Keratinocyte (primary cell): Measurements from ENCODE around the gene PLAC1. TPM values are rescaled to one million over a fixed set of nuclear protein-coding genes. Genes with fewer than 3 reads are reported as not detected.

ENCODE experiments used
- DNase-seq: peaks from one replicate; pipeline ENCODE4 v3.0.0-alpha.2; 2011; ENCODE audit warnings: low read depth, missing footprints, low spot score
- FAIRE-seq: peaks from 2 replicates; lab custom pipeline; 2011; peaks lifted over from hg19 to GRCh38; lab: Jason Lieb, UNC
- H2AFZ ChIP-seq: 2 replicates; pipeline ENCODE4 v1.6.0; 2012; ENCODE audit warnings: low read length, control low read depth, inconsistent platforms; ENCODE audit not compliant: control insufficient read depth
- H3K27ac ChIP-seq: 2 replicates; pipeline ENCODE4 v1.5.1; 2011; ENCODE audit warnings: low read length; ENCODE audit not compliant: control insufficient read depth, insufficient read depth
- H3K27me3 ChIP-seq: 3 replicates; pipeline ENCODE4 v1.6.0; 2011; ENCODE audit warnings: low read length; ENCODE audit not compliant: control insufficient read depth, insufficient read depth; ENCODE audit errors: extremely low read depth
- H3K36me3 ChIP-seq, 2 experiments: 2 replicates in 1 of 2; 3 replicates in 1 of 2; pipeline ENCODE4 v1.5.1; 2011; ENCODE audit warnings: low read length in 2 of 2, mild to moderate bottlenecking in 1 of 2; ENCODE audit not compliant: control insufficient read depth in 2 of 2, insufficient read depth in 2 of 2; ENCODE audit errors: extremely low read depth in 1 of 2
- H3K4me1 ChIP-seq: 3 replicates; pipeline ENCODE4 v1.5.1; 2011; ENCODE audit warnings: low read length; ENCODE audit not compliant: control insufficient read depth, insufficient read depth; ENCODE audit errors: extremely low read depth
- H3K4me2 ChIP-seq: 3 replicates; pipeline ENCODE4 v1.6.0; 2011; ENCODE audit warnings: low read depth, low read length; ENCODE audit not compliant: control insufficient read depth, insufficient read depth; ENCODE audit errors: extremely low read depth
- H3K4me3 ChIP-seq, 3 experiments: fragments of 200-600 bp in 1 of 3; sonication (generic) in 1 of 3; 2 replicates in 2 of 3; 3 replicates in 1 of 3; pipeline ENCODE4 v1.5.1; 2011 to 2016; ENCODE audit warnings: low read length in 3 of 3, mild to moderate bottlenecking in 3 of 3, control low read depth in 2 of 3, inconsistent platforms in 1 of 3, low read depth in 1 of 3, mixed read lengths in 1 of 3, mixed run types in 1 of 3, moderate library complexity in 1 of 3; ENCODE audit not compliant: control insufficient read depth in 2 of 3, insufficient read depth in 2 of 3; ENCODE audit errors: extremely low read depth in 1 of 3
- H3K79me2 ChIP-seq: 2 replicates; pipeline ENCODE4 v1.6.0; 2012; ENCODE audit warnings: low read length; ENCODE audit not compliant: control insufficient read depth, insufficient read depth
- H3K9ac ChIP-seq: 3 replicates; pipeline ENCODE4 v1.6.0; 2011; ENCODE audit warnings: low read length; ENCODE audit not compliant: control insufficient read depth, insufficient read depth; ENCODE audit errors: extremely low read depth
- H3K9me1 ChIP-seq: 3 replicates; pipeline ENCODE4 v1.6.0; 2011; ENCODE audit warnings: low read length; ENCODE audit not compliant: control insufficient read depth, insufficient read depth; ENCODE audit errors: extremely low read depth
- H3K9me3 ChIP-seq: 2 replicates; pipeline ENCODE4 v1.5.1; 2012; ENCODE audit warnings: low read depth, low read length; ENCODE audit not compliant: control insufficient read depth
- H4K20me1 ChIP-seq: 3 replicates; pipeline ENCODE4 v1.6.0; 2011; ENCODE audit warnings: low read length; ENCODE audit not compliant: control insufficient read depth, insufficient read depth; ENCODE audit errors: extremely low read depth
- EZH2 ChIP-seq: IDR thresholded peaks from one replicate; pipeline ENCODE4 v1.6.1; 2012; ENCODE audit warnings: inconsistent platforms, mild to moderate bottlenecking, low read length, moderate library complexity
- dilution Hi-C: fragments of 300-500 bp; cut with MboI; formaldehyde crosslinking; loops from one replicate; pipeline ENCODE4 v1.7.0; 2020; ENCODE audit warnings: low sequenced_read_pairs; ENCODE audit not compliant: extremely low pct_ligation_motif_present
- polyA plus RNA-seq, 5 experiments: library from polyadenylated mRNA; depleted of rRNA in 3 of 5; stranded (reverse) in 3 of 5; stranded (forward) in 1 of 5; unstranded in 1 of 5; fragments of >200 nt; gene quantifications; 1 replicate in 1 of 5; 2 replicates in 3 of 5; 3 replicates in 1 of 5; pipeline versions ENCODE4 v1.2.1 to v1.2.3, GENCODE V29; 2011 to 2012; ENCODE audit warnings: missing spikeins in 2 of 5, low read depth in 1 of 5, low replicate concordance in 1 of 5
- TF ChIP-seq, protein P1 (sequence below), 3 experiments: IDR thresholded peaks in 1 of 3; conservative IDR thresholded peaks in 1 of 3; optimal IDR thresholded peaks in 1 of 3; 2 replicates in 2 of 3; 3 replicates in 1 of 3; pipeline versions ENCODE3 to v1.5.1; 2011; ENCODE audit warnings: low read length in 3 of 3, mild to moderate bottlenecking in 3 of 3, moderate library complexity in 2 of 3, control low read depth in 1 of 3, inconsistent platforms in 1 of 3; ENCODE audit not compliant: insufficient read depth in 2 of 3; ENCODE audit errors: extremely low read depth in 1 of 3

Gene PLAC1
- polyA plus RNA-seq, 1 donor (not counting 4 experiments of a cell fraction or from before 2014, with no cell fraction given) = 8.5 TPM

- no peaks in the 10 kb centered on the region for H3K36me3 ChIP-seq
- dilution Hi-C loops = no loop called here
- peak overlapping the region; percentile 26 for H3K4me2 ChIP-seq
- H3K9me3 ChIP-seq = no peaks in the 10 kb centered on the region
- no peak overlapping the region for H3K9ac ChIP-seq
- H3K4me1 ChIP-seq = peaks cover 53% of the 10 kb centered on the region
- DNase-seq (no peak), FAIRE-seq (peak; percentile 63)
- peak overlapping the region; percentile 27 for H3K27ac ChIP-seq
- no peak overlapping the region for H3K4me3 ChIP-seq
- no peaks in the 10 kb centered on the region for H4K20me1 ChIP-seq
- H3K27me3 ChIP-seq = no peaks in the 10 kb centered on the region
- TF ChIP-seq EZH2 = no peak
- TF ChIP-seq, protein P1, sequence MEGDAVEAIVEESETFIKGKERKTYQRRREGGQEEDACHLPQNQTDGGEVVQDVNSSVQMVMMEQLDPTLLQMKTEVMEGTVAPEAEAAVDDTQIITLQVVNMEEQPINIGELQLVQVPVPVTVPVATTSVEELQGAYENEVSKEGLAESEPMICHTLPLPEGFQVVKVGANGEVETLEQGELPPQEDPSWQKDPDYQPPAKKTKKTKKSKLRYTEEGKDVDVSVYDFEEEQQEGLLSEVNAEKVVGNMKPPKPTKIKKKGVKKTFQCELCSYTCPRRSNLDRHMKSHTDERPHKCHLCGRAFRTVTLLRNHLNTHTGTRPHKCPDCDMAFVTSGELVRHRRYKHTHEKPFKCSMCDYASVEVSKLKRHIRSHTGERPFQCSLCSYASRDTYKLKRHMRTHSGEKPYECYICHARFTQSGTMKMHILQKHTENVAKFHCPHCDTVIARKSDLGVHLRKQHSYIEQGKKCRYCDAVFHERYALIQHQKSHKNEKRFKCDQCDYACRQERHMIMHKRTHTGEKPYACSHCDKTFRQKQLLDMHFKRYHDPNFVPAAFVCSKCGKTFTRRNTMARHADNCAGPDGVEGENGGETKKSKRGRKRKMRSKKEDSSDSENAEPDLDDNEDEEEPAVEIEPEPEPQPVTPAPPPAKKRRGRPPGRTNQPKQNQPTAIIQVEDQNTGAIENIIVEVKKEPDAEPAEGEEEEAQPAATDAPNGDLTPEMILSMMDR (optimal IDR thresholded peaks at IDR 0.05 in 1 of 3, IDR thresholded peaks at IDR 0.05 in 1 of 3, conservative IDR thresholded peaks at IDR 0.05 in 1 of 3; ENCODE audit: extremely low read depth in 1 of 3, insufficient read depth in 2 of 3, low read length in 3 of 3) = no peak
- no peaks in the 10 kb centered on the region for H3K9me1 ChIP-seq
- no peak overlapping the region for H2AFZ ChIP-seq
- no peaks in the 10 kb centered on the region for H3K79me2 ChIP-seq
These were observed 30.6 kb upstream of the PLAC1 start for GRCh38 chrX:134688839-134689238.

GRCh38 chrX:134688031-134688823, 30.0 kb upstream of the PLAC1 start:
- dilution Hi-C loops = no loop called here
- Histone ChIP-seq H4K20me1 (no peaks in the 10 kb centered on the region), H3K79me2 (no peaks in the 10 kb centered on the region), H3K9me1 (no peaks in the 10 kb centered on the region), H3K4me1 (peaks cover 47% of the 10 kb centered on the region), H2AFZ (no peak overlapping the region), H3K27ac (no peak overlapping the region), H3K4me3 (no peak overlapping the region), H3K36me3 (no peaks in the 10 kb centered on the region), H3K27me3 (no peaks in the 10 kb centered on the region), H3K9ac (no peak overlapping the region), H3K9me3 (no peaks in the 10 kb centered on the region), H3K4me2 (peak overlapping the region; percentile 26)
- TF ChIP-seq EZH2 = no peak
- TF ChIP-seq, protein P1 (optimal IDR thresholded peaks at IDR 0.05 in 1 of 3, IDR thresholded peaks at IDR 0.05 in 1 of 3, conservative IDR thresholded peaks at IDR 0.05 in 1 of 3; ENCODE audit: extremely low read depth in 1 of 3, insufficient read depth in 2 of 3, low read length in 3 of 3) = no peak
- no peak for DNase-seq
- FAIRE-seq = peak; percentile 13
